Activated naive CD4-positive, alpha-beta T cell treated with anti-CD3 and anti-CD28 coated beads, Interleukin-2, amount 50 U/mL, for 16 hours (primary cell): ENCODE measurements around the gene IGLL5.

Experiments used
- DNase-seq: peaks from one replicate; pipeline ENCODE4 v3.0.0-alpha.2; 2020

Gene IGLL5

GRCh38 chr22:22929381-22930221 is 42.0 kb downstream of the IGLL5 start:
- DNase-seq: no peak

GRCh38 chr22:22930222-22930497 is 42.5 kb downstream of the IGLL5 start:
- DNase-seq: no peak

- no peak for DNase-seq
Measured at GRCh38 chr22:22930571-22931556, 43.2 kb downstream of the IGLL5 start.

GRCh38 chr22:22931557-22932270 is 44.1 kb downstream of the IGLL5 start:
- no peak for DNase-seq

GRCh38 chr22:22932512-22932941 is 44.9 kb downstream of the IGLL5 start:
- DNase-seq: no peak

GRCh38 chr22:22933100-22933806 is 45.6 kb downstream of the IGLL5 start:
- DNase-seq: no peak

GRCh38 chr22:22933807-22934542 is 46.4 kb downstream of the IGLL5 start:
- DNase-seq: no peak

- DNase-seq: no peak
Measured at GRCh38 chr22:22934543-22935055, 47.0 kb downstream of the IGLL5 start.

- no peak for DNase-seq
Measured at GRCh38 chr22:22935056-22935545, 47.5 kb downstream of the IGLL5 start.

- DNase-seq: no peak
Measured at GRCh38 chr22:22935546-22936157, 48.0 kb downstream of the IGLL5 start.

GRCh38 chr22:22936180-22936914 is 48.7 kb downstream of the IGLL5 start:
- DNase-seq: no peak

GRCh38 chr22:22936915-22937656 is 49.5 kb downstream of the IGLL5 start:
- no peak for DNase-seq

- DNase-seq: no peak
Measured at GRCh38 chr22:22937894-22938480, 50.4 kb downstream of the IGLL5 start.

GRCh38 chr22:22938672-22939587 is 51.3 kb downstream of the IGLL5 start:
- DNase-seq: no peak

GRCh38 chr22:22939588-22940368 is 52.2 kb downstream of the IGLL5 start:
- no peak for DNase-seq

- DNase-seq: no peak
Measured at GRCh38 chr22:22940961-22941605, 53.5 kb downstream of the IGLL5 start.
